ENCODE data around the gene PDE9A.

The PDE9A gene

DNA sequence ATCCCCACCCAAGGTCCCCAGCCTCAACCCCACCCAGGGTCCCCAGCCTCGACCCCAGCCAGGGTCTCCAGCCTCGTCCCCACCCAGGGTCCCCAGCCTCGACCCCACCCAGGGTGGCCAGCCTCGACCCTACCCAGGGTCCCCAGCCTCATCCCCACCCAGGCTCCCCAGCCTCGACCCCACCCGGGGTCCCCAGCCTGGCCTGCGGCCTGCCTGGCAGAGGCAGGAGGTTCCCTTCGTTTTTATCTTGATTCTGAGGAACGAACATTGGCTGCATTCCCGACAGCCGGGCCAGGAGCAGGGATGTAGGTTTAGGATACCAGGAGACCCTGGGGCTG lies 3.4 kb upstream of the PDE9A start:
- H3K36me3 ChIP-seq (ENCODE audit: control insufficient read depth, insufficient read depth, low read length) = no peaks in the 10 kb centered on the region
- no peak overlapping the region for H3K4me3 ChIP-seq (ENCODE audit: low read length)
- no CpG with 5 or more reads among the region's 11 CpGs for WGBS (ENCODE audit: insufficient coverage, insufficient read length)
- H3K9me3 ChIP-seq (ENCODE audit: control insufficient read depth, insufficient read depth, low read length) = no peaks in the 10 kb centered on the region
- H3K27ac ChIP-seq (ENCODE audit: low read length) = no peak overlapping the region
- peaks cover 7% of the 10 kb centered on the region; the same call in 1 of the 2 replicates for H3K4me1 ChIP-seq (ENCODE audit: control insufficient read depth, insufficient read depth, low read length)
- DNase-seq (ENCODE audit: low read depth, low spot score) = no peak
- H3K27me3 ChIP-seq (ENCODE audit: control insufficient read depth, insufficient read depth, low read length) = no peaks in the 10 kb centered on the region

GRCh38 chr21:42650441-42651421 lies 2.7 kb upstream of the PDE9A start:
- DNase-seq (ENCODE audit: low read depth, low spot score) = no peak
- no peak overlapping the region for H3K4me3 ChIP-seq (ENCODE audit: low read length)
- no peaks in the 10 kb centered on the region for H3K9me3 ChIP-seq (ENCODE audit: control insufficient read depth, insufficient read depth, low read length)
- no peaks in the 10 kb centered on the region for H3K27me3 ChIP-seq (ENCODE audit: control insufficient read depth, insufficient read depth, low read length)
- H3K4me1 ChIP-seq (ENCODE audit: control insufficient read depth, insufficient read depth, low read length) = peaks cover 11% of the 10 kb centered on the region
- no peak overlapping the region for H3K27ac ChIP-seq (ENCODE audit: low read length)
- H3K36me3 ChIP-seq (ENCODE audit: control insufficient read depth, insufficient read depth, low read length) = no peaks in the 10 kb centered on the region
- WGBS (ENCODE audit: insufficient coverage, insufficient read length) = no CpG with 5 or more reads among the region's 21 CpGs

- no CpG with 5 or more reads among the region's 16 CpGs for WGBS (ENCODE audit: insufficient coverage, insufficient read length)
- no peak for DNase-seq (ENCODE audit: low read depth, low spot score)
These were observed 1.7 kb upstream of the PDE9A start for GRCh38 chr21:42651515-42652401.

GRCh38 chr21:42652527-42653230 lies 742 bp upstream of the PDE9A start:
- peak overlapping the region; percentile 53; the same call in 1 of the 2 replicates for H3K4me3 ChIP-seq (ENCODE audit: low read length)
- WGBS (ENCODE audit: insufficient coverage, insufficient read length) = no CpG with 5 or more reads among the region's 24 CpGs
- peaks cover 18% of the 10 kb centered on the region for H3K4me1 ChIP-seq (ENCODE audit: control insufficient read depth, insufficient read depth, low read length)
- no peak for DNase-seq (ENCODE audit: low read depth, low spot score)
- H3K27me3 ChIP-seq (ENCODE audit: control insufficient read depth, insufficient read depth, low read length) = no peaks in the 10 kb centered on the region
- no peak overlapping the region for H3K27ac ChIP-seq (ENCODE audit: low read length)
- no peaks in the 10 kb centered on the region for H3K9me3 ChIP-seq (ENCODE audit: control insufficient read depth, insufficient read depth, low read length)
- H3K36me3 ChIP-seq (ENCODE audit: control insufficient read depth, insufficient read depth, low read length) = no peaks in the 10 kb centered on the region

More at GRCh38 chr21:42651515-42652401, 1.7 kb upstream of the PDE9A start:
- Histone ChIP-seq H3K27ac (ENCODE audit: low read length) (no peak overlapping the region), H3K4me1 (ENCODE audit: control insufficient read depth, insufficient read depth, low read length) (peaks cover 17% of the 10 kb centered on the region), H3K27me3 (ENCODE audit: control insufficient read depth, insufficient read depth, low read length) (no peaks in the 10 kb centered on the region), H3K9me3 (ENCODE audit: control insufficient read depth, insufficient read depth, low read length) (no peaks in the 10 kb centered on the region), H3K36me3 (ENCODE audit: control insufficient read depth, insufficient read depth, low read length) (no peaks in the 10 kb centered on the region), H3K4me3 (ENCODE audit: low read length) (no peak overlapping the region)

- Histone ChIP-seq H3K36me3 (ENCODE audit: control insufficient read depth, insufficient read depth, low read length) (no peaks in the 10 kb centered on the region), H3K4me1 (ENCODE audit: control insufficient read depth, insufficient read depth, low read length) (peaks cover 18% of the 10 kb centered on the region), H3K27me3 (ENCODE audit: control insufficient read depth, insufficient read depth, low read length) (no peaks in the 10 kb centered on the region), H3K9me3 (ENCODE audit: control insufficient read depth, insufficient read depth, low read length) (no peaks in the 10 kb centered on the region), H3K4me3 (ENCODE audit: low read length) (peak overlapping the region; percentile 52; the same call in 1 of the 2 replicates), H3K27ac (ENCODE audit: low read length) (no peak overlapping the region)
- no peak for DNase-seq (ENCODE audit: low read depth, low spot score)
- no CpG with 5 or more reads among the region's 45 CpGs for WGBS (ENCODE audit: insufficient coverage, insufficient read length)
These were observed 925 bp downstream of the PDE9A start for GRCh38 chr21:42654179-42654912.

GRCh38 chr21:42654913-42655795 lies 1.7 kb downstream of the PDE9A start:
- Histone ChIP-seq H3K36me3 (ENCODE audit: control insufficient read depth, insufficient read depth, low read length) (no peaks in the 10 kb centered on the region), H3K4me3 (ENCODE audit: low read length) (peak overlapping the region; percentile 52; the same call in 1 of the 2 replicates), H3K9me3 (ENCODE audit: control insufficient read depth, insufficient read depth, low read length) (no peaks in the 10 kb centered on the region), H3K4me1 (ENCODE audit: control insufficient read depth, insufficient read depth, low read length) (peaks cover 18% of the 10 kb centered on the region), H3K27ac (ENCODE audit: low read length) (no peak overlapping the region), H3K27me3 (ENCODE audit: control insufficient read depth, insufficient read depth, low read length) (no peaks in the 10 kb centered on the region)
- WGBS (ENCODE audit: insufficient coverage, insufficient read length) = no CpG with 5 or more reads among the region's 18 CpGs
- no peak for DNase-seq (ENCODE audit: low read depth, low spot score)

- H3K27me3 ChIP-seq (ENCODE audit: control insufficient read depth, insufficient read depth, low read length) = no peaks in the 10 kb centered on the region
- no peak overlapping the region for H3K4me3 ChIP-seq (ENCODE audit: low read length)
- peaks cover 18% of the 10 kb centered on the region for H3K4me1 ChIP-seq (ENCODE audit: control insufficient read depth, insufficient read depth, low read length)
- no peaks in the 10 kb centered on the region for H3K9me3 ChIP-seq (ENCODE audit: control insufficient read depth, insufficient read depth, low read length)
- H3K27ac ChIP-seq (ENCODE audit: low read length) = no peak overlapping the region
- no peak for DNase-seq (ENCODE audit: low read depth, low spot score)
- no peaks in the 10 kb centered on the region for H3K36me3 ChIP-seq (ENCODE audit: control insufficient read depth, insufficient read depth, low read length)
- WGBS (ENCODE audit: insufficient coverage, insufficient read length) = no CpG with 5 or more reads among the region's 31 CpGs
These were observed 2.7 kb downstream of the PDE9A start for GRCh38 chr21:42655796-42656770.

GRCh38 chr21:42656872-42657271 lies 3.5 kb downstream of the PDE9A start:
- Histone ChIP-seq H3K4me3 (ENCODE audit: low read length) (no peak overlapping the region), H3K27me3 (ENCODE audit: control insufficient read depth, insufficient read depth, low read length) (no peaks in the 10 kb centered on the region), H3K9me3 (ENCODE audit: control insufficient read depth, insufficient read depth, low read length) (no peaks in the 10 kb centered on the region), H3K27ac (ENCODE audit: low read length) (no peak overlapping the region), H3K36me3 (ENCODE audit: control insufficient read depth, insufficient read depth, low read length) (no peaks in the 10 kb centered on the region), H3K4me1 (ENCODE audit: control insufficient read depth, insufficient read depth, low read length) (peaks cover 18% of the 10 kb centered on the region)
- DNase-seq (ENCODE audit: low read depth, low spot score) = no peak
- no CpG with 5 or more reads among the region's 9 CpGs for WGBS (ENCODE audit: insufficient coverage, insufficient read length)

Measured in iPS DF 6.9 (cell line).